Adipocyte (in vitro differentiated cells): ENCODE measurements around the gene ZNF587.
"Not testable (repeated sequence)": the region's sequence is repeated elsewhere in the genome, so short reads cannot be mapped to it uniquely, and the experiment has no call there.

Experiments used
- DNase-seq: peaks from one replicate; pipeline ENCODE4 v3.0.0-alpha.2; 2015; ENCODE audit warnings: low read depth
- H3K27me3 ChIP-seq: replicated peaks from 2 replicates; pipeline ENCODE4 v1.7.0; 2013; ENCODE audit warnings: mild to moderate bottlenecking, low read length, moderate library complexity; ENCODE audit not compliant: control insufficient read depth, insufficient read depth
- H3K36me3 ChIP-seq: 2 replicates; pipeline ENCODE4 v1.7.0; 2013; ENCODE audit warnings: low read length, mild to moderate bottlenecking, moderate library complexity; ENCODE audit not compliant: control insufficient read depth, insufficient read depth, severe bottlenecking
- H3K4me1 ChIP-seq: 2 replicates; pipeline ENCODE4 v1.7.0; 2013; ENCODE audit warnings: mild to moderate bottlenecking, low read length, moderate library complexity; ENCODE audit not compliant: control insufficient read depth, insufficient read depth
- H3K4me3 ChIP-seq: 2 replicates; pipeline ENCODE4 v1.7.0; 2013; ENCODE audit warnings: mild to moderate bottlenecking, low read length, moderate library complexity
- H3K9ac ChIP-seq: 2 replicates; pipeline ENCODE4 v1.7.0; 2013; ENCODE audit warnings: mild to moderate bottlenecking, low read length, moderate library complexity
- H3K9me3 ChIP-seq: 2 replicates; pipeline ENCODE4 v1.7.0; 2013; ENCODE audit warnings: mild to moderate bottlenecking, low read length, moderate library complexity; ENCODE audit not compliant: control insufficient read depth

ZNF587 gene

GRCh38 chr19:57825511-57825910 is 24.1 kb upstream of the ZNF587 start:
- no peak overlapping the region for H3K4me3 ChIP-seq
- H3K4me1 ChIP-seq = peaks cover 16% of the 10 kb centered on the region
- no peak overlapping the region for H3K9ac ChIP-seq
- H3K27me3 ChIP-seq = no peaks in the 10 kb centered on the region
- H3K36me3 ChIP-seq = peaks cover 6% of the 10 kb centered on the region
- no peak for DNase-seq
- no peaks in the 10 kb centered on the region for H3K9me3 ChIP-seq

GRCh38 chr19:57829316-57829715 is 20.3 kb upstream of the ZNF587 start:
- Histone ChIP-seq H3K4me1 (peaks cover 11% of the 10 kb centered on the region), H3K36me3 (peaks cover 6% of the 10 kb centered on the region), H3K9me3 (no peaks in the 10 kb centered on the region), H3K4me3 (no peak overlapping the region), H3K9ac (no peak overlapping the region), H3K27me3 (no peaks in the 10 kb centered on the region)
- no peak for DNase-seq

GRCh38 chr19:57830071-57830602 is 19.5 kb upstream of the ZNF587 start, which contains the start of gene ZNF587B:
TSS of gene ZNF587B (plus strand) at chr19:57830299. CDS start at chr19:57830529, 230 bp downstream.
- Histone ChIP-seq H3K4me1 (peaks cover 11% of the 10 kb centered on the region), H3K36me3 (peaks cover 6% of the 10 kb centered on the region), H3K27me3 (no peaks in the 10 kb centered on the region), H3K9me3 (no peaks in the 10 kb centered on the region), H3K9ac (no peak within 1 kb of the TSS), H3K4me3 (peak within 1 kb of the TSS; percentile 76)
- peak; percentile 34 for DNase-seq

GRCh38 chr19:57836991-57837390 is 12.7 kb upstream of the ZNF587 start:
- not testable (repeated sequence) for H3K27me3 ChIP-seq, DNase-seq, H3K4me1 ChIP-seq, H3K9me3 ChIP-seq, H3K4me3 ChIP-seq, H3K9ac ChIP-seq
- peaks cover 31% of the 10 kb centered on the region for H3K36me3 ChIP-seq

GRCh38 chr19:57838622-57839191 is 11.0 kb upstream of the ZNF587 start:
- H3K4me3 ChIP-seq, H3K9ac ChIP-seq, H3K9me3 ChIP-seq, DNase-seq, H3K4me1 ChIP-seq, H3K27me3 ChIP-seq: not testable (repeated sequence)
- H3K36me3 ChIP-seq = peaks cover 42% of the 10 kb centered on the region

GRCh38 chr19:57841122-57841763 is 8.4 kb upstream of the ZNF587 start:
- no peaks in the 10 kb centered on the region for H3K27me3 ChIP-seq
- H3K9me3 ChIP-seq = no peaks in the 10 kb centered on the region
- peaks cover 46% of the 10 kb centered on the region for H3K36me3 ChIP-seq
- no peaks in the 10 kb centered on the region for H3K4me1 ChIP-seq
- H3K9ac ChIP-seq = no peak overlapping the region
- no peak for DNase-seq
- H3K4me3 ChIP-seq = no peak overlapping the region

GRCh38 chr19:57847164-57847563 is 2.5 kb upstream of the ZNF587 start:
- H3K9ac ChIP-seq, H3K4me1 ChIP-seq, H3K4me3 ChIP-seq, H3K27me3 ChIP-seq, DNase-seq, H3K9me3 ChIP-seq: not testable (repeated sequence)
- H3K36me3 ChIP-seq = peaks cover 16% of the 10 kb centered on the region

GRCh38 chr19:57849162-57849665 is 445 bp upstream of the ZNF587 start:
- DNase-seq, H3K27me3 ChIP-seq, H3K9me3 ChIP-seq, H3K4me1 ChIP-seq, H3K36me3 ChIP-seq, H3K9ac ChIP-seq: not testable (repeated sequence)
- H3K4me3 ChIP-seq = peak overlapping the region; percentile 95

- Histone ChIP-seq H3K4me3 (peak overlapping the region; percentile 95), H3K4me1 (peaks cover 8% of the 10 kb centered on the region), H3K9me3 (no peaks in the 10 kb centered on the region), H3K27me3 (no peaks in the 10 kb centered on the region), H3K9ac (peak overlapping the region; percentile 94), H3K36me3 (peaks cover 8% of the 10 kb centered on the region)
- DNase-seq = peak; percentile 54
Observed at GRCh38 chr19:57850553-57851017, 926 bp downstream of the ZNF587 start.

GRCh38 chr19:57851812-57852603 is 2.3 kb downstream of the ZNF587 start:
- DNase-seq, H3K27me3 ChIP-seq, H3K9me3 ChIP-seq, H3K4me1 ChIP-seq, H3K9ac ChIP-seq, H3K4me3 ChIP-seq: not testable (repeated sequence)
- H3K36me3 ChIP-seq = peaks cover 21% of the 10 kb centered on the region

GRCh38 chr19:57854117-57854516 is 4.5 kb downstream of the ZNF587 start:
- DNase-seq, H3K4me1 ChIP-seq, H3K9ac ChIP-seq, H3K9me3 ChIP-seq, H3K4me3 ChIP-seq, H3K27me3 ChIP-seq: not testable (repeated sequence)
- H3K36me3 ChIP-seq = peaks cover 40% of the 10 kb centered on the region
